Inflammatory macrophage treated with lipopolysaccharide for 4 hours (primary cell): Measurements from ENCODE around the gene SYP.

Experiments
- DNase-seq: peaks from one replicate; pipeline ENCODE4 v3.0.0-alpha.2; 2020

The SYP gene

GRCh38 chrX:49214996-49215526 lies 15.1 kb upstream of the SYP start:
- DNase-seq, result no peak

GRCh38 chrX:49214416-49214815 lies 14.4 kb upstream of the SYP start:
- DNase-seq, result no peak

GRCh38 chrX:49212861-49213260 lies 12.9 kb upstream of the SYP start:
- no peak for DNase-seq

- DNase-seq, result no peak
Observed at GRCh38 chrX:49212209-49212608, 12.2 kb upstream of the SYP start.

- DNase-seq, result no peak
Observed at GRCh38 chrX:49211074-49211473, 11.1 kb upstream of the SYP start.

- DNase-seq, result no peak
Observed at GRCh38 chrX:49210406-49210805, 10.4 kb upstream of the SYP start.

- DNase-seq, result peak; percentile 18
Observed at GRCh38 chrX:49209434-49210251, 9.7 kb upstream of the SYP start.

- DNase-seq, result no peak
Observed at GRCh38 chrX:49208399-49208798, 8.4 kb upstream of the SYP start.

- no peak for DNase-seq
Observed at GRCh38 chrX:49206543-49206942, 6.5 kb upstream of the SYP start.

- DNase-seq, result no peak
Observed at GRCh38 chrX:49205443-49205842, 5.5 kb upstream of the SYP start.

GRCh38 chrX:49204709-49205108 lies 4.7 kb upstream of the SYP start:
- no peak for DNase-seq

- no peak for DNase-seq
Observed at GRCh38 chrX:49204017-49204416, 4.0 kb upstream of the SYP start.

GRCh38 chrX:49203536-49203935 lies 3.5 kb upstream of the SYP start:
- no peak for DNase-seq

GRCh38 chrX:49202022-49202421 lies 2.0 kb upstream of the SYP start:
- DNase-seq, result no peak

GRCh38 chrX:49199315-49199595 lies 738 bp downstream of the SYP start:
- no peak for DNase-seq

GRCh38 chrX:49198540-49199314 lies 1.3 kb downstream of the SYP start:
- DNase-seq, result no peak

- DNase-seq, result no peak
Observed at GRCh38 chrX:49197543-49198087, 2.4 kb downstream of the SYP start.

- DNase-seq, result no peak
Observed at GRCh38 chrX:49193542-49193964, 6.4 kb downstream of the SYP start.

GRCh38 chrX:49192722-49193328 lies 7.2 kb downstream of the SYP start:
- DNase-seq, result no peak

- DNase-seq, result no peak
Observed at GRCh38 chrX:49191574-49192011, 8.4 kb downstream of the SYP start.

GRCh38 chrX:49190821-49191573 lies 9.0 kb downstream of the SYP start:
- DNase-seq, result peak; percentile 97

GRCh38 chrX:49189606-49190005 lies 10.4 kb downstream of the SYP start:
- no peak for DNase-seq
